ENCODE results near the gene DLX5.

DLX5 gene

DNA sequence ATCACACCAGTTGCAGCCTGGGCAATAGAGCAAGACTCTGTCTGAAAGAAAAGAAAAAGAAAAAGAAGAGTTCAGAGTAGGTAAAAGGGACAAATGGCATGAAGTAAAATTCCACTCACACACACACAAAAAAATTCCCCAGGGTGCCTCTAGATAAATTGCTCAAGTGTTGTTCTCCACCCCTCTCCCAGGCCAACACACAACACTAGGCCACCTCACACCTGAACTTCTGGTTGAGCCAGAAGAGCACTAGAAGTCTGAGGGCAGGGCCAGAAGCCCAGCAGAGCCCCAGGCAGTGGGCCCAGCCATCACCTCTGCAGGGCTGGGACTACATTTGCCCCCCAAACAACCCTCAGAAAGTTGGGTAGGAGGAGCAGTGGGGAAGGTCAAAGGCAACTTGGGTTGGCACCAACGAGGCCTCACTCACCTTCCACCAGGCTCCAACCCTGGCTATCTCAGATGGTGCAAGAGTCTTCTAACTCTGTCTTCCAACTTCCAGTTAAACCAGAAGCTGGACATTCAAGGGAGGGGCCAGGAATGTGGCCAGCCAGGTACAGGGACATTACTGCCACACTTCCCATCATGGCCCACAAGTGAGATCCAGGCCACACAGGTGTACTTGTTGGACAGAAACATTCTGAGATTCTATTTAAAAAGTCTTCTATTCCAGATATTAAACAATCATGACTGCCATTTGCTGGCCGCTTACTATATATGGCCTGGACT is 44.9 kb downstream of the DLX5 start:
- DNase-seq (ENCODE audit: low read depth, low spot score), result no peak
- no peak overlapping the region for H3K9ac ChIP-seq (ENCODE audit: insufficient read length, low read depth)
- no peaks in the 10 kb centered on the region for H3K9me3 ChIP-seq (ENCODE audit: insufficient read depth, low read length)
- TF ChIP-seq YY1 (IDR thresholded peaks at IDR 0.05; ENCODE audit: insufficient read depth, insufficient read length) (no peak), ZNF274 (IDR thresholded peaks at IDR 0.05; ENCODE audit: low read depth, low read length) (no peak), SUZ12 (IDR thresholded peaks at IDR 0.05; ENCODE audit: extremely low read depth, insufficient read depth, insufficient read length) (no peak)
- H3K4me1 ChIP-seq (ENCODE audit: insufficient read depth, insufficient read length), result no peaks in the 10 kb centered on the region
- H3K27me3 ChIP-seq (ENCODE audit: insufficient read depth, insufficient read length), result no peaks in the 10 kb centered on the region
- no peaks in the 10 kb centered on the region for H3K36me3 ChIP-seq (ENCODE audit: insufficient read depth, insufficient read length, low read length)
- no peak overlapping the region for H3K4me3 ChIP-seq (ENCODE audit: insufficient read length, low read depth)

DNA sequence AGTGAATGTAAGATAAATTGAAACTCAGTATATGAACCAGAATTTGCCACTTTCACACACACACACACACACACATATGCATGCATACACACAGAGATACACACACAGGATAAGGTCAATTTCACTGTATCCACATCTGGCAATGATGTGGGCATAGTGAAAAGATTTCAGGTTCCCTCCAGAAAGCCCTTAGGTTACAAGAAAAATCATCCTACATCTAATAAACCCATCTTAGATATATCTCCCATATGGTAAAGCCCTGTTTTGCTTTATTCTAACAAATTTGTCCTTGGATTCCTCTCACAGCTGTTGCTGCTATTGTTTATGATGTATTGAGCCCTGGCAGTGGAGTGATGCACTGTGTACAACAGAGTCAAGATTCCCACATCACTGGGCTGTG is 47.2 kb downstream of the DLX5 start:
- Histone ChIP-seq H3K4me1 (ENCODE audit: insufficient read depth, insufficient read length) (no peaks in the 10 kb centered on the region), H3K9me3 (ENCODE audit: insufficient read depth, low read length) (no peaks in the 10 kb centered on the region), H3K27me3 (ENCODE audit: insufficient read depth, insufficient read length) (no peaks in the 10 kb centered on the region), H3K36me3 (ENCODE audit: insufficient read depth, insufficient read length, low read length) (no peaks in the 10 kb centered on the region), H3K9ac (ENCODE audit: insufficient read length, low read depth) (no peak overlapping the region), H3K4me3 (ENCODE audit: insufficient read length, low read depth) (no peak overlapping the region)
- no peak for DNase-seq (ENCODE audit: low read depth, low spot score)
- TF ChIP-seq ZNF274 (IDR thresholded peaks at IDR 0.05; ENCODE audit: low read depth, low read length) (no peak), SUZ12 (IDR thresholded peaks at IDR 0.05; ENCODE audit: extremely low read depth, insufficient read depth, insufficient read length) (no peak), YY1 (IDR thresholded peaks at IDR 0.05; ENCODE audit: insufficient read depth, insufficient read length) (no peak)

DNA sequence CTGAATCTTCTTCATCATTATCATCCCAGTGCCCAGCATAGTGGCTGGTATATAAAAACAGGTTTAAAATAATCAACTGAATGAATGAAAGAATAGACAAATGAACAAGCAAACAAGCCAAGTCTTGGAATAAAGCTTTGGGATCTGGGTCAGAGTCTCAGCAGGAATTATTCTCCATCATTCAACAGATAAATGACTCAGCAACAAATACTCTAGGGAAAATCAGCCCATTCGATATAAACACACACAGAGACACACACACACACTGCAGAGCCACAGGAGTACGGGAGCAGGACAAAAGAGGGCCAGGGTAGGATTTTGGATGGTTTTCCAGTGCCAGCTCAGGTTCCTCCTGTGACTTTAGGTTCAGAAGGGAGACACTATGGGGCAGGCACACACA is 48.5 kb downstream of the DLX5 start:
- DNase-seq (ENCODE audit: low read depth, low spot score), result no peak

DNA sequence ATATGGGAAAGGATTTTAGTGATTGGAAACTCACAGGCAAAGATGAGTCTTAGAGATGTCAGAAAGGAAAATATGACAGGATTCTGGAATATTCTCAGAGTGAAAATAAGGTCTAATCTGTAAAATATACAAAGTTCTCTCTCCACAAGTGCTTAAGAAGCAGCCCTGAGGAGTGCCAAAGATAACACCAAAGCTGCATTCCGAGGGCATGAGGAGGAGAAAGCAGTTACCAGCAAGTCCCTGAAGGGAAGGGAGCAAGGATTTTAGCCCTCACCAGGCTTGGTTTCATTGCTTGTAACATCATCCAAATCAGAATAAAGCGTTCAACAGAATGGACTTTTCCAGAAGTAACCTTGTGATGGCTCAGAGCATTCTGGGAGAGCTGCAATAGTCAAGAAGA is 50.6 kb downstream of the DLX5 start:
- Histone ChIP-seq H3K27me3 (ENCODE audit: insufficient read depth, insufficient read length) (no peaks in the 10 kb centered on the region), H3K4me3 (ENCODE audit: insufficient read length, low read depth) (no peak overlapping the region), H3K9ac (ENCODE audit: insufficient read length, low read depth) (no peak overlapping the region), H3K36me3 (ENCODE audit: insufficient read depth, insufficient read length, low read length) (no peaks in the 10 kb centered on the region), H3K9me3 (ENCODE audit: insufficient read depth, low read length) (no peaks in the 10 kb centered on the region), H3K4me1 (ENCODE audit: insufficient read depth, insufficient read length) (no peaks in the 10 kb centered on the region)
- TF ChIP-seq YY1 (IDR thresholded peaks at IDR 0.05; ENCODE audit: insufficient read depth, insufficient read length) (no peak), SUZ12 (IDR thresholded peaks at IDR 0.05; ENCODE audit: extremely low read depth, insufficient read depth, insufficient read length) (no peak), ZNF274 (IDR thresholded peaks at IDR 0.05; ENCODE audit: low read depth, low read length) (no peak)
- no peak for DNase-seq (ENCODE audit: low read depth, low spot score)

More for the DNA sequence above, 48.5 kb downstream of the DLX5 start:
- TF ChIP-seq ZNF274 (IDR thresholded peaks at IDR 0.05; ENCODE audit: low read depth, low read length), result no peak
- no peak for TF ChIP-seq YY1 (IDR thresholded peaks at IDR 0.05; ENCODE audit: insufficient read depth, insufficient read length)
- no peak for TF ChIP-seq SUZ12 (IDR thresholded peaks at IDR 0.05; ENCODE audit: extremely low read depth, insufficient read depth, insufficient read length)
- Histone ChIP-seq H3K4me3 (ENCODE audit: insufficient read length, low read depth) (no peak overlapping the region), H3K36me3 (ENCODE audit: insufficient read depth, insufficient read length, low read length) (no peaks in the 10 kb centered on the region), H3K27me3 (ENCODE audit: insufficient read depth, insufficient read length) (no peaks in the 10 kb centered on the region), H3K4me1 (ENCODE audit: insufficient read depth, insufficient read length) (no peaks in the 10 kb centered on the region), H3K9ac (ENCODE audit: insufficient read length, low read depth) (no peak overlapping the region), H3K9me3 (ENCODE audit: insufficient read depth, low read length) (no peaks in the 10 kb centered on the region)

DNA sequence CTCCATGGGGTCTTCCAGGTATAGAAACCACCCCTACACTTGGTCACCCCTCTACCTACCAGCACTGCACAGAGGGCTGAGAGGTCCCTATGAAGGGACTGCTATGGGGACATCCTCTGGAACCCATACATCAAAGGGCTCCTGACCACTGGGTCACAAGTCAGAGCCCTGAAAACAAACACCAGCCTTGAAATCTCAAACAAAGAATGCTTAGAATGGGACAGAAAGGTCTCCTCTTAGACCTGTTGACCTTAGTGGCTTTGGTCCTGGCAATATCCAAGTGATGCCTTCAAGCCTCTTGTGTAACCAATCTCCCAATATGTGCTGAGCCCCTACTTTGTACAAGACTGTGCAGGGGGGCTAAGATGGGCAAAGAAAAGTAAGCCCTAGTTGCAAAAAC is 53.9 kb downstream of the DLX5 start:
- Histone ChIP-seq H3K4me3 (ENCODE audit: insufficient read length, low read depth) (no peak overlapping the region), H3K9ac (ENCODE audit: insufficient read length, low read depth) (no peak overlapping the region), H3K36me3 (ENCODE audit: insufficient read depth, insufficient read length, low read length) (no peaks in the 10 kb centered on the region), H3K4me1 (ENCODE audit: insufficient read depth, insufficient read length) (no peaks in the 10 kb centered on the region), H3K27me3 (ENCODE audit: insufficient read depth, insufficient read length) (no peaks in the 10 kb centered on the region), H3K9me3 (ENCODE audit: insufficient read depth, low read length) (no peaks in the 10 kb centered on the region)
- TF ChIP-seq ZNF274 (IDR thresholded peaks at IDR 0.05; ENCODE audit: low read depth, low read length) (no peak), SUZ12 (IDR thresholded peaks at IDR 0.05; ENCODE audit: extremely low read depth, insufficient read depth, insufficient read length) (no peak), YY1 (IDR thresholded peaks at IDR 0.05; ENCODE audit: insufficient read depth, insufficient read length) (no peak)
- DNase-seq (ENCODE audit: low read depth, low spot score), result no peak
